DMS153 treated with DMSO at 0.1 percent for 48 hours (cell line): ENCODE measurements around the gene RGS7.
A peak's percentile ranks its signal among the peaks of the same experiment; 100 is the strongest.

Source experiments
- DNase-seq: peaks from one replicate; lab custom pipeline; 2025; ENCODE audit not compliant: unreplicated experiment; lab: John Stamatoyannopoulos, UW

The RGS7 gene

GRCh38 chr1:241356519-241357365 lies at the start of gene RGS7:
TSS of gene RGS7 (minus strand) at chr1:241357205.
- peak; percentile 86 for DNase-seq

GRCh38 chr1:241406421-241406820 lies 49.4 kb upstream of the RGS7 start:
- no peak for DNase-seq

DNA sequence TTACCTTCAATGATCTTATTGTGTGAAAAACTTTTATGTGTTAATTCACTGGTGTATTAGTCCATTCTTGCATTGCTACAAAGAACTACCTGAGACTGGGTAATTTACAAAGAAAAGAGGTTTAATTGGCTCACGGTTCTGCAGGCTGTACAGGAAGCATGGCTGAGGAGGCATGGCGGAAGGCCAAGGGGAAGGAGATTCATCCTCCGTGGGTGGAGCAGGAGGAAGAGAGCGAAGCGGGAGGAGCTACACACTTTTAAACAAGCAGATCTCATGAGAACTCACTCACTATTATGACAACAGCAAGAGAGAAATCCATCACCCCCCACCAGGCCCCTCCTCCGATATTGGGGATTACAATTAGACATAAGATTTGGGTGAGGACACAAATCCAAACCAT lies 44.2 kb upstream of the RGS7 start:
- DNase-seq: no peak

GRCh38 chr1:241396747-241397681 lies 40.0 kb upstream of the RGS7 start:
- no peak for DNase-seq

DNA sequence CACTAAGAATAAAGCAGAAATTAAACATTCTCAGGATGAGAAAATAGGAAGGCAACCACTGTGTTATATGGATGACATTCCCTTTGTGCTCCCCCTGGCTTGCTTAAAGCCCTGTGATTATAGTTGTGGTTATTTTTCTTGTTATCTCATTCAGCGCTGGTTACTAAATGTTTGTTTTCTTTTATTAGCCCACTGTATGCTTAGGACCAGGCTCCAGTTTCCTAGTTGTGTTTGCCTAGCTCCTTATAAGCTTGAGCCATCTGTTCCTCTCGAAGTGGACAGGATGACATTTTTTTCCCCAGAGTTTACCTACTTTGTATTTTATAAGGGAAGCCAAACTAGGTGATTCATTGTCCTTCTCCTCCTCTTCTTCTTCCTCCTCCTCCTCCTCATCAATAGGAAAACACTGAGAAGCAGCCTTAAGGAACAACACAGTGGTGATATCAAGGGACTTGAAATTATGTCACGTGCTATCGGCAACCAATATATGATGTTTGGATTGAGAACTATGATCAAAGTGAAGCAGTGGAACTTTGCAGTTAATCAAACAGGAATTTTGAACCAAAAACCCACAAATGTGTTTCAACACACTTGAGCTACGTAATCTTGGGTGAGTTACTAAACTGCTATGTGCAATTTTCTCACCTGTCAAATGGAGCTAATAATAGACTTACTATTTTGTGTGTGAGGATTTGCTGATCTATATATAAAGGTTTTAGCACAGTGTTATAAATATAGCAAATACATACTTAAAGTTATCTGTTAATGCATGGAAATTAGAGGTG lies 35.1 kb upstream of the RGS7 start:
- peak; percentile 90 for DNase-seq

DNA sequence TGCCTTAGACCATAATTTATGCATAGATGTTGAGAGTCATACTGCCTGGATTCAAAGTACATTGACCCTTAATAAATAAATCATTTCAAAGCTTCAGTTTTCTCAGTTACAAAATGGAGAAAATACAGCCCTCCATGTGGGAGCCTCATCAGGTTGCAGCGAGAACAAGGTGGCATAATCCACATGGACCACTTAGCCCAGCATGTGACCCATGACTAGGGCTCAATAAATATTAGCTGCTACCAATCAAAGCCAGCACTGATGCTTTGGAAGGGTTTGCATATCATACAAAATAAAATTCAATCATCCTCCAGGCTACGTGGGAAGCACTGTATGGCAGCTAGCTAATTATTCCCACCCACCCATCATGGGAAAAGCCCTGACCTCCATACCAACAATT lies 33.5 kb upstream of the RGS7 start:
- no peak for DNase-seq

GRCh38 chr1:241389400-241389799 lies 32.4 kb upstream of the RGS7 start:
- no peak for DNase-seq

DNA sequence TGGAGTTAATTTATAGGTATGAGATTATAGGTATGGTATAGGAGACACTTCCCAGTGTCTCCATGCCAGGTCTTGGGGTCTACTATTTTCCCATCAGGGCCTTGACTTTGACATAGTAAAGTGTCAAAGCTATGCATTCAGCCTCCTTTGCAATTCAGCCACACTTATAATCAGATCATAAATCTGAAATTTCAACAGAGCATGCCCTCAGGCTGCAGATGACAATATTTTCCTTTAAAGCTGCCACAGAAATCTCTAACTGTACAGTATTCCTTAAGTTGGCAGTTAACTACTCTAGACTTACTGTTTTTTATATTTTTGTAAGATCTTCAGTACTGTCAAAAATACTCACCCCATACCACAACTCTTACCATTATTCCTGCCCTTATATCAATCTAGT lies 30.2 kb upstream of the RGS7 start:
- no peak for DNase-seq

GRCh38 chr1:241376701-241377100 lies 19.7 kb upstream of the RGS7 start:
- DNase-seq: no peak

DNA sequence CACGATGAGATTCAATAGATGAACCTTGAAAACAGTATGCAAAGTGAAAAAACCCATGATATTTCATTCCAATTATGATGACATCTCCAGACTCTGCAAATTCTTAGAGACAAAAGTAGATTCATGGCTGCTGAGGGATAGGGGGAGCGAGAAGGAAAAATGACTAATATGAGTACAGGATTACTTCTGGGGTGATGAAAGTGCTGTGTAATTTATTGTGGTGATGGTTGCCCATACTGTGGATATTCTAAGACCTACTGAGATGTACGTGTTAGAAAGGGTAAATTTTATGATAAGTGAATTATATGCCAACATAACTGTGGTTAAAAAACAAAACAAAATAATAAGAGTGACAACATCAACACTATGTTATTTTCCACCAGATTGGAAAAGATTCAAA lies 18.9 kb upstream of the RGS7 start:
- no peak for DNase-seq

DNA sequence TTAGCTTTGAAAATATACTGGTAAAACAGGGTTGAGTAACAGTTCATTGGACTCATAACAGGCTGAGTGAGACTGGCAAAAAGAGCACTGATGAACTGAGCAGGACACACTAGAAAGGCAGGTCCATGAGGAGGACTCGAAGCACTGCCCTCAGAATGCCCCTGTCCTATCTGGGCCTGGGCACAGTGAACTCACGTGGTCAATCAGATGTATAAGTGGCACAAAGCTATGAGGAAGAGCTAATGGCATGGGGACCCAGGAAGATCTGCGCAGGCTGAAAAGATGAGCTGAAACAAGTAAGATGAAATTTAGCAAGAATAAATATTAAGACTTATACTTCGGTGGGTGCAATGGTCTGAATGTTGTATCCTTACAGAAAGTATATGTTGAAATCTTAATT lies 9.2 kb upstream of the RGS7 start:
- no peak for DNase-seq

GRCh38 chr1:241362350-241362749 lies 5.3 kb upstream of the RGS7 start:
- DNase-seq: no peak

- DNase-seq: no peak
Measured at GRCh38 chr1:241357366-241358340, 648 bp upstream of the RGS7 start.

- DNase-seq: peak; percentile 73
Measured at GRCh38 chr1:241356187-241356518, 852 bp downstream of the RGS7 start.

GRCh38 chr1:241355311-241356010 lies 1.5 kb downstream of the RGS7 start:
- DNase-seq: peak; percentile 42

DNA sequence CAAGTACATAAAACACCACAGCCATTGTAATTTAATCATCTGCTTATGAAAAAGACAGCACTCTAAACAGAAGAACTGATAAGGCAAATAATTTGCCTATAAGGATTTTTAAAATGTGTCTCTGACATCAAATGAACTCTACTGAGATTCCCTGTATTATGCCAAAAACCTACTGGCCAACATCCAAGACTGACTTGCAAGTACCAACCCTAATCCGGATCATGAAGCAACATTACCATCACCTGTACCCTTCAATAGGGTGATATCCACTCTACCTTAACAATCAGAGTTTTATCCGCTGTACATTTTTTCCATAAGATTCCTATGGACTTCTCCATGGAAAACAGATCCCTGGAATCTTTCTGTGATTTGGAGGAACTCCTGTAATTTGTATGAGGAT lies 4.6 kb downstream of the RGS7 start:
- no peak for DNase-seq

- no peak for DNase-seq
Measured at GRCh38 chr1:241351841-241352240, 5.2 kb downstream of the RGS7 start.

- DNase-seq: peak; percentile 82
Measured at GRCh38 chr1:241343956-241344355, 13.0 kb downstream of the RGS7 start.

DNA sequence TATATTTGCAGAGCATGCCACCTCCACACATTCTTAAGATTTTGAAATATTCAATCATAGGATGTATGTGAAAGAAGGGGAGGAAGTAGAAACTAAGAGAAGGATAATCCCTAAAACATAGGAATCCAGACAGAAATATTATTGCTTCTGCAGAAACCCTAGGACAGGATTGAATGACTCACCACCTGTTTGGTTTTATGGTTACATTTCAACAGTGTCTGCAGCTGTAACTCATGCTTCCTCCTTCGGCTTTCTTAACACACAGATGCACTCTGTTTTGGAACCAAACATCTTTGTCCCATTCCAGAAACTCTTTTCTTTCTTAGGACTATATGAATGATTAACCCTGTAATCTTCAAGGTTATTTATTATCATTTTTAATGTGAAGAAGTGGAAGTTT lies 20.7 kb downstream of the RGS7 start:
- DNase-seq: no peak

- no peak for DNase-seq
Measured at GRCh38 chr1:241332987-241333386, 24.0 kb downstream of the RGS7 start.
